HG03439 (cell line): ENCODE results near the gene SLC38A6.

Experiments
- ATAC-seq: cut with Tn5 transposase; IDR thresholded peaks from one replicate; pipeline ENCODE4 v1.9.1; 2021; ENCODE audit warnings: mild to moderate bottlenecking, moderate library complexity; ENCODE audit not compliant: unreplicated experiment

Gene SLC38A6

DNA sequence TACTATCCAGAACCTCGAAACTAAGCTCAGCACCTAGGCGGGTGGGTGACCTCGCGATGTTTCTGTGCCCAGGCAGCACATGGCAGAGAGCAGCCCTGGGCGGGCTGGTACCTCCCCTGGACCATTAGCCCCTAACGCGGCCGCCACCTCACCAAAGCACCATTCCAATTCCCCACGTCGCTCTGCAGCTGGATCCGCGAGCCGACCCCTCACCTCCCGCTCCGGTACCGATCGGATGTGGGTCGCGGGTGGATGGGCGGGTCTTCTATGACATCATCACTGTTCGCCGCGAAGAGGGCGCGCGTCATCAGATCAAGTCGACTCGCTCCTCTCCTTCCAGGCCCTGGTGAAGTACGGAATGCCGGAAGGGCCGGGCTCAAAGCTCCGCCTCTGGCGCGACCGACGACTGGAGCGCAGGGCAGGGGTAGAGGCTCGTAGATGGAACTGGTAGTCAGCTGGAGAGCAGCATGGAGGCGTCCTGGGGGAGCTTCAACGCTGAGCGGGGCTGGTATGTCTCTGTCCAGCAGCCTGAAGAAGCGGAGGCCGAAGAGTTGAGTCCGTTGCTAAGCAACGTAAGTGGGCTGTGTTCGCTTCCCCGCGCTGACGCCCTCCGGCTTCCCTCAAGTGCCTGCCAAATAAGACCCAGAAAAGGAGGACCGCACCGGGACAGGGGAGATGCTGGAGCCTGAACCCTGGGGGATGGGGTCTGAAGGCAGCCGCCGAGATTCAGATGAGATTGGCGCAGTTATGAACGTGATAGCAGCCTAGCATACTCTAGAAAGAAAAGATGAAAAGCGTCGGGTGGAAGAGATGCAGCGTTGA, at the start of gene SLC38A6, which contains the start of gene TRMT5:
SLC38A6 (plus strand) TSS at position 435 of the 822 bp plus-strand sequence; CDS start at position 468, 33 bp downstream.
TRMT5 (minus strand) TSS at position 269 of the 822 bp plus-strand sequence; CDS start at position 163, 106 bp downstream.
- ATAC-seq = peak; percentile 91

- ATAC-seq = no peak
Measured at GRCh38 chr14:60933920-60934655, 47.0 kb upstream of the SLC38A6 start.

- no peak for ATAC-seq
Measured at GRCh38 chr14:60935319-60935718, 45.7 kb upstream of the SLC38A6 start.

DNA sequence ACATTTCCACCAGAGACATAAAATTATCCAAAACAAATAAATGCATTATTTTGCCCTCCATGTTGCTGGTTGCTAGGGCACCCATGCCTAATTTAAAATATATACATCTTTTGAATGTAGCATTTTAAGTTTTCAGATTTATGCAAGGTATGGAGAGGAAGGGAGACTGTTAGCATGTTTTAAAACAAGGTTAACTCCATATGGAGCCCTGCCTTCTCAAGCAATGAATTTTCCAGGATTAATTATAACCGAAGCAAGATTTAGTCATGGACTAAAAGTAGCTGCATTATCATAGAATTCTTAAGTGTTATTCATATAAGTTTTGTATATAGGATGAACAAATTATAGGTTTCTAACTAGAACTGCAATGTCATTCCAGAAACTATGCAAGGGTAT, 37.4 kb upstream of the SLC38A6 start:
- no peak for ATAC-seq

- no peak for ATAC-seq
Measured at GRCh38 chr14:60944204-60944603, 36.8 kb upstream of the SLC38A6 start.

GRCh38 chr14:60945984-60946383, 35.1 kb upstream of the SLC38A6 start:
- ATAC-seq = no peak

- ATAC-seq = no peak
Measured at GRCh38 chr14:60946773-60947172, 34.3 kb upstream of the SLC38A6 start.

GRCh38 chr14:60951776-60952435, 29.1 kb upstream of the SLC38A6 start:
- ATAC-seq = no peak

DNA sequence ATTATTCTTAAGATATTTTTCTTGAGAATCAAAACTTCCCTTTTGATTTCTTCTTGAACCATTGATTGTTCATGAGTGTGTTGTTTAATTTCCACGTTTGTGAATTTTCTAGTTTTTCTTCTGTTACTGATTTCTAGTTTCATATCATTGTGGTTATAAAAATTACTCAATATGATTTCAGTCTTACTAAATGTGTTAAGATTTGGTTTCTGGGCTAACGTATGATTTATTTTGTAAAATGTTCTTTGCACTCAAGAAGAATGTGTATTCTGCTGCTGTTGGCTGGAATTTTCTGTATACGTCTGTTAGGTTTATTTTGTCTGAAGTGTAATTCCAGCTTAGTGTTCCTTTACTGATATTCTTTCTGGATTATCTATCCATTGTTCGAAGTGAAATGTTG, 24.8 kb upstream of the SLC38A6 start:
- no peak for ATAC-seq

- ATAC-seq = no peak
Measured at GRCh38 chr14:60956632-60957031, 24.4 kb upstream of the SLC38A6 start.

DNA sequence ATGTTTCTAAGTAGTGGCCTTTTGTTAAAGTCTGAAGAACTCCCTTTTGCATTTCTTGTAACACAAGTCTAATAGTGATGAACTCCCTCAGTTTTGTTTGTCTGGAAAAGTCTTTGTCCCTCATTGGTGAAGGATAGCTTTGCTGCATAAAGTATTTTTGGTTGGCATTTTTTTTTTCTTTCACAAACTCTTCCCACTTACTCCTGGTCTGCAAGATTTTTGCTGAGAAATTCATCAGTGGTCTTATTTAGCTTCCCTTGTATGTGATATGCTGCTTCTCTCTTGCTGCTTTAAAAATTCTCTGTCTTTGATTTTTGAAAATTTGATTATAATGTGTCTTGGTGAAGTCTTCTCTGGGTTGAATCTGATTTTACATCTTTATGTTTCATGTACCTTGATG, 22.9 kb upstream of the SLC38A6 start:
- no peak for ATAC-seq

DNA sequence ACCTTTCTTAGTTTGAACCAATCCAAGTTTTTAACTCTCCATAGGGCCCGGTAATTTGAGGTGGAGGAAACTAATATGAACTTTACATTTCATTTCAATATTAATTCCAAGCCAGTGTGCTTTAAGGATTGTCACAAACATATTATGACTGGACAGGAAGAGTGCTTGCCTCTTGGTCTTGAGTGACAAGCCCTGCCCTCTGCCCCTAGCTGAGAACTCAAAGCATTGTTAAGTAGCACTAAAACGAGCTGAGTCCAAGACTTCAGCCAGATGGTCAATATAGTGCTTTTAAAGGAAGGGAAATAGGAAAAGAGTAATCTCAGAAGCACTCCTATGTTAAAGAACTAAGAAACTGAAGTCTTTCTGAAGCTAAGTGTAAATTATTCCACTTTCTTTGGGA, 17.3 kb upstream of the SLC38A6 start:
- no peak for ATAC-seq

GRCh38 chr14:60964904-60965303, 16.1 kb upstream of the SLC38A6 start:
- ATAC-seq = no peak

GRCh38 chr14:60965402-60965801, 15.6 kb upstream of the SLC38A6 start:
- ATAC-seq = no peak

DNA sequence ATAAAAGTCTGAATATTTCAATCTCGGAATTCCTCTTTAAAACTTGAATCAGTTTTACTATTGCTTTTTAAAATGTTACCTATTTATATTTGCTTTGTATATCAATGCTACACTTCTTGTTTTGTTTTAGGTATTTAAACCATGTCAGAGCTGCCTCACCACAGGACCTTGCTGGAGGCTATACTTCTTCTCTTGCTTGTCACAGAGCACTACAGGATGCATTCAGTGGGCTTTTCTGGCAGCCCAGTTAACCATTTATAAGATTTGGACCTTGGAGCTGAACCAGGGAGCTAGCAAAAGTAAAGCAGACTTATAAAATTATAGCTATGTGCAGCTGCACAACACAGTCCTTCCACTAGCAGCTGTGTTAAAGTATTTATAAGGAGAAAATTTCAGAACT, 12.9 kb upstream of the SLC38A6 start:
- ATAC-seq = no peak

GRCh38 chr14:60968671-60969070, 12.4 kb upstream of the SLC38A6 start:
- ATAC-seq = no peak

GRCh38 chr14:60970146-60970545, 10.9 kb upstream of the SLC38A6 start:
- ATAC-seq = no peak

DNA sequence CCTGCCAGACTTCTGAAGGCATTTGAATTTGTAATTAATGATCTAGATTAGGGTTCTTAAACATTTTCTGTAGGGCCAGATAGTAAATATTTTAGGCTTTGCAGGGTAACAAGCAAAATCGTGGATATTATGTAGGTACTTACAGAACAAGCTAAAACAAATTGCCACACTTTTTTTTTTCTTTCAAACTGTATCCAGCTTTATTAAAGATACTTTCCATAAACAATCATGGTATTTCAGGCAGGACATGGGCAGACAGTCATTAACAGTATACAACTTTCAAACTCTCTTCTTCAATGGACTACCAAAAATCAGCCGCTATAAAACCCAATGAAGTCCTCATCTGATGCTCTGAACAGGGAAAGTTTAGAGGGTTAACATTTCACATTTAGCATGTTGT, 9.8 kb upstream of the SLC38A6 start:
- ATAC-seq = no peak

- ATAC-seq = no peak
Measured at GRCh38 chr14:60972295-60972694, 8.8 kb upstream of the SLC38A6 start.

- ATAC-seq = no peak
Measured at GRCh38 chr14:60973070-60973469, 8.0 kb upstream of the SLC38A6 start.

DNA sequence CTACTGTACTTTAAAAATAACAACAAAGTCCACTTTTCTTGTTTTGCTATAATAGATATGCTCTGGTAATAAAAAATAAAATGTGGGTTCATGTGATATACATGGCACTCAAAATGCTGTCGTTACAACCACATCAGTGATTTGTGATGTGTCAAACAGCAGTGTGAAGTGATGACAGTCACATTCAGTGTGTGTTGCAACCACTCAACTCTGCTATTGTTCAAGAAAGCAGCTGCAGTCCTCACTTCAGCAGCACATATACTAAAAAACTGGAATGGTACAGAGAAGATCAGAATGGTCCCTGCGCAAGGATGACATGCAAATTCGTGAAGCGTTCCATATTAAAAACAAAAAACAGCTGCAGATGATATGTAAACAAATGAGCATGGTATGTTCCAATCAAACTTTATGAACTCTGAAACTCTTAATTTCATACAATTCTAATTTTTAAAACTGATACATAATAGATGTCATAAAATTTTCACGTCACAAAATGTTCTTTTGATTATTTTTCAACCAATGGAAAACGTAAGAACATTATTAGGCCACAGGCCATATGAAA, 6.9 kb upstream of the SLC38A6 start:
- no peak for ATAC-seq
